Right lobe of liver (tissue), 4 donors: ENCODE measurements around the gene RIMBP2.

Experiments used
- POLR2A ChIP-seq: fragments of 450-650 bp; IDR thresholded peaks from one replicate; pipeline ENCODE4 v1.6.1; 2017; ENCODE audit warnings: antibody characterized with exemption, mild to moderate bottlenecking
- TF ChIP-seq, protein P1 (sequence below), 4 donors: fragments of 200-600 bp in 3 of 4; fragments of 450-650 bp in 1 of 4; IDR thresholded peaks; one replicate each; pipeline versions ENCODE4 v1.5.1 to v1.8.0; 2016 to 2022; ENCODE audit warnings: antibody characterized with exemption in 4 of 4, mild to moderate bottlenecking in 2 of 4
- donor health status: DM: no; HTN: no; CAD: no.
- donor health status: DM: no; HTN: no; CAD: no.
- donor health status: DM: no; HTN: yes; CAD: no.

- TF ChIP-seq, protein P1, sequence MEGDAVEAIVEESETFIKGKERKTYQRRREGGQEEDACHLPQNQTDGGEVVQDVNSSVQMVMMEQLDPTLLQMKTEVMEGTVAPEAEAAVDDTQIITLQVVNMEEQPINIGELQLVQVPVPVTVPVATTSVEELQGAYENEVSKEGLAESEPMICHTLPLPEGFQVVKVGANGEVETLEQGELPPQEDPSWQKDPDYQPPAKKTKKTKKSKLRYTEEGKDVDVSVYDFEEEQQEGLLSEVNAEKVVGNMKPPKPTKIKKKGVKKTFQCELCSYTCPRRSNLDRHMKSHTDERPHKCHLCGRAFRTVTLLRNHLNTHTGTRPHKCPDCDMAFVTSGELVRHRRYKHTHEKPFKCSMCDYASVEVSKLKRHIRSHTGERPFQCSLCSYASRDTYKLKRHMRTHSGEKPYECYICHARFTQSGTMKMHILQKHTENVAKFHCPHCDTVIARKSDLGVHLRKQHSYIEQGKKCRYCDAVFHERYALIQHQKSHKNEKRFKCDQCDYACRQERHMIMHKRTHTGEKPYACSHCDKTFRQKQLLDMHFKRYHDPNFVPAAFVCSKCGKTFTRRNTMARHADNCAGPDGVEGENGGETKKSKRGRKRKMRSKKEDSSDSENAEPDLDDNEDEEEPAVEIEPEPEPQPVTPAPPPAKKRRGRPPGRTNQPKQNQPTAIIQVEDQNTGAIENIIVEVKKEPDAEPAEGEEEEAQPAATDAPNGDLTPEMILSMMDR (IDR thresholded peaks at IDR 0.05): no peak
- no peak for TF ChIP-seq POLR2A
Measured at GRCh38 chr12:130557886-130558765, 158.0 kb downstream of the RIMBP2 start.
